Measurements from ENCODE around the gene ENTR1.

ENTR1 gene

GRCh38 chr9:136364942-136365774 lies 45.3 kb downstream of the ENTR1 start:
- no peaks in the 10 kb centered on the region for H3K9me3 Mint-ChIP-seq
- ATAC-seq (replicated peaks) (no peak), DNase-seq (no peak)
- no peak overlapping the region for H3K4me3 Mint-ChIP-seq
- peaks cover 0 to 6% of the 10 kb centered on the region in 2 donors for H3K27me3 Mint-ChIP-seq
- peak overlapping the region; percentile 69 for H3K27ac Mint-ChIP-seq
- peaks cover 10 to 39% of the 10 kb centered on the region in 2 donors for H3K4me1 Mint-ChIP-seq
- peaks cover 22 to 40% of the 10 kb centered on the region in 2 donors for H3K36me3 Mint-ChIP-seq

DNA sequence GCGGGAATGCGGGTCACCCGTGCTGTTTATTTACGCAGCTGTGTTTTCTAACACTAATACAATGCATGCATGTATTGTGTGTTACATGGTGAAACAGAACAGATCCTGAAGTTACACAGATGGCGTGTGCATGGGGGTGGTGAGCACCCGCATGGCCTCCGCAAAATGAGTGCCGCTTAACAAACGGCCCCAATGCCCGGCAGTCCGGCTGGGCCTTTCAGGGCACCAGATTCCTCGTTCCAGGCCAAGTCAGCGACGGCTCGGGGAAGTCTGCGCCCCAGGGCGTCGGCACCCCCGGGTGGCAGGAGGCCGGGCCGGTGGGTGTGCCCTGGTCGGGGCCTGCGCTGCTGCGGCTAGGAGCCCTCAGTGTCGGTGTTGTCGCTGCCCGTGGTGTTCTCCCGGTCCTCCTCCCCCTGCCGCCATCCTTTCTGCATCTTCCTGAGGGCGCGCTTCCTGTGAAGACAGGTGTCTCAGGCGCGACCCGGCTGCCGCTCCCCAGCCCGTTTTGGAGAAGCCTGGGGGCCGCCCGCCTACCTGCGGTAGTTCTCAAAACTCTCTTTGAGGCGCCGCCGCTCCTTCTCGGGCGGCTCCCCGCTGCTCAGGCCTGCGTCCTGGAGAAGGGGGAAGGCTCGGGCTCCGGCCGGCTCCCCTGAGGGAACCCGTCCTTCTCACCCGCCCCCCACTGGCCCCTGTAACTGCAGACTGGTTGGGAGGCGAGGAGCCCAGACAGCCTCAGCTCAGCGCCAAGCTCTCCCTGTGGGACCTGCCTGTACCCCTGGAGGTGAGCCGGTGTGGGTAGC lies 46.3 kb downstream of the ENTR1 start:
- H3K4me3 Mint-ChIP-seq, result peak overlapping the region; percentile 63 to 94
- H3K27ac Mint-ChIP-seq, result peak overlapping the region; percentile 77
- H3K4me1 Mint-ChIP-seq, result peaks cover 10 to 39% of the 10 kb centered on the region in 2 donors
- no peak for DNase-seq
- ATAC-seq (replicated peaks), result peak; percentile 1 to 2
- peaks cover 0 to 6% of the 10 kb centered on the region in 2 donors for H3K27me3 Mint-ChIP-seq
- H3K36me3 Mint-ChIP-seq, result peaks cover 19 to 34% of the 10 kb centered on the region in 2 donors
- H3K9me3 Mint-ChIP-seq, result no peaks in the 10 kb centered on the region

DNA sequence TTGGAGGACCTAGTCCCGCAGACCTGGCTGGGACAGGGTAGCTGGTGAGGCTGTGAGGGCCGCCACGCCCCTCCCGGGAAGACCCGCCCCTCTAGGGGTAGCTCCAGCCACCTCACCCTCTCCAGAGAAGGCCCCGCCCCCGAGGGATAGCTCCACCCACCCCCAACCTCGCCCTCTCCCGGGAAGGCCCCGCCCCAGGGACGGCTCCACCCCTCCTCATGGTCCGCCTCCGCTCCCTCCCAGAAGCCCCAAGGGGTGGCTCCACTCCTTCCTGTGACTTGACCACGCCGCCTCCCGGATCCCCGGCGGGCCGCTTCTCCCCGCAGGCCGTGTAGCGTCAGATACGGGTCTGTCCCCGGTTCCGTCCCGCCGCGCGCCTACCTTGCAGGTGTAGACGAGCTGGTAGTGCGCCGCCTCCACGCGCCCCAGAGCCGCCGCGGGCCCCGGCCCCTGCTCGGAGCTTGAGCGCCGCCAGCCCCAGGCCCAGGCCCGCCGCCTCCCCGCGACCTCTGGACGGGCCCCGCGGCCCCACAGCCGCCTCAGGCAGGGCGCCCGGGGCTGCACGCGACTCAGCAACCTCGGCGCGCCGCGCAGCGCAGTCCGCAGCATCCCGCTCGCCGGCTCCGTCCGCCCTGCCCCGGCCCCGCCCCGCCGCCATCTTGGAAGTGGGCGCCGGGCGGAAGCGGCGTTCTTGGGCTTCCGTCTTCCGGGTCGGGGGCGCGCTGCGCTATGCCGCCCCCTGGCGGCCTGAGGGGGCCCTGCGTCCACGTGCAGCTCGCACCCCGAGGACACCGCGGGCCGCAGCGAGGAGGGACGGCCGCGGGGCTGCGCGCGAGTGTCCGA lies 47.1 kb downstream of the ENTR1 start, which contains the start of gene DNLZ:
Gene DNLZ, minus strand, starts transcription at position 639 of the 843 bp plus-strand sequence. Its CDS starts 30 bp downstream, at position 609.
- peak within 1 kb of the TSS; percentile 87 to 94 for H3K4me3 Mint-ChIP-seq
- DNase-seq, result peak; percentile 88

GRCh38 chr9:136362450-136362784 lies 48.0 kb downstream of the ENTR1 start:
- Mint-ChIP-seq H3K9me3 (no peaks in the 10 kb centered on the region), H3K27ac (peak overlapping the region; percentile 96), H3K27me3 (peaks cover 0 to 6% of the 10 kb centered on the region in 2 donors), H3K4me1 (peaks cover 10 to 39% of the 10 kb centered on the region in 2 donors), H3K36me3 (peaks cover 13 to 29% of the 10 kb centered on the region in 2 donors), H3K4me3 (no peak overlapping the region)
- ATAC-seq (replicated peaks) (no peak), DNase-seq (no peak)

More for the DNA sequence above, 47.1 kb downstream of the ENTR1 start, which contains the start of gene DNLZ:
- peaks cover 0 to 6% of the 10 kb centered on the region in 2 donors for H3K27me3 Mint-ChIP-seq
- no peaks in the 10 kb centered on the region for H3K9me3 Mint-ChIP-seq
- peaks cover 20 to 37% of the 10 kb centered on the region in 2 donors for H3K36me3 Mint-ChIP-seq
- peak within 1 kb of the TSS; percentile 96 for H3K27ac Mint-ChIP-seq
- peaks cover 10 to 39% of the 10 kb centered on the region in 2 donors for H3K4me1 Mint-ChIP-seq
- peak; percentile 84 to 86 for ATAC-seq (replicated peaks)

DNA sequence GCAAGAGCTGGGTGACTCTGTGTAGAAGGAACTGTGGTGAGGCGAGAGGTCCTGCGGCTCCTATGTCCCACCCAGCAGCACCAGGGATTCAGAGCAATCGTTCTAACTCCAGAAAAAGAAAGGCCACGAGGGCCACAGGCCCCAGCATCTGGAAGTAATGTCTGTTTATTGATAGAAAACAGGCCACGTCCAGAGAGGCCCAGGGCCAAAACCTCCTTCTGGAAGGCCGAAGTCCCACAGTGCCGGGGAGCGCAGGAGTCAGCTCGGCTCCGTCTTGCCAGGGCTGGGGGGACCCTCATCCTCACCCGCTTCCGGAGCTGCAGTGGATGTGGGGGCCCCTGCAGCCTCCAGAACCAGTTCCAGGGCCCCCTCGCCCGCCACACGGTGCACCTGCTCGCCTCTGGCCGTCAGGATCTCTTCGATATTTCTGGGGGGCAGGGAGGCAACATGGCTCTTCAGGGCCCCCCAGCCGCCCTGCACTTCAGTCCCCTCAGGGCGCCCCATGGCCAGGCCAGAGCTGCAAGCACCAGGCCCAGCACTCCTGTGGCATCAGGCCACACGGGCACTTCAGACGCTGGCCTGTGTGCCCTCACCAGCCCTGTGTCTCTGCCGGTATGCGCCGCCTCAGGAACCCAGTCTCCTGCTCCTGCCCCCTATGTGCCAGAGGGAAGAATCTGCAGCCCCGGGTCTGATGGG lies 48.5 kb downstream of the ENTR1 start:
- ATAC-seq (replicated peaks), result no peak
- Mint-ChIP-seq H3K9me3 (no peaks in the 10 kb centered on the region), H3K4me3 (no peak overlapping the region)

DNA sequence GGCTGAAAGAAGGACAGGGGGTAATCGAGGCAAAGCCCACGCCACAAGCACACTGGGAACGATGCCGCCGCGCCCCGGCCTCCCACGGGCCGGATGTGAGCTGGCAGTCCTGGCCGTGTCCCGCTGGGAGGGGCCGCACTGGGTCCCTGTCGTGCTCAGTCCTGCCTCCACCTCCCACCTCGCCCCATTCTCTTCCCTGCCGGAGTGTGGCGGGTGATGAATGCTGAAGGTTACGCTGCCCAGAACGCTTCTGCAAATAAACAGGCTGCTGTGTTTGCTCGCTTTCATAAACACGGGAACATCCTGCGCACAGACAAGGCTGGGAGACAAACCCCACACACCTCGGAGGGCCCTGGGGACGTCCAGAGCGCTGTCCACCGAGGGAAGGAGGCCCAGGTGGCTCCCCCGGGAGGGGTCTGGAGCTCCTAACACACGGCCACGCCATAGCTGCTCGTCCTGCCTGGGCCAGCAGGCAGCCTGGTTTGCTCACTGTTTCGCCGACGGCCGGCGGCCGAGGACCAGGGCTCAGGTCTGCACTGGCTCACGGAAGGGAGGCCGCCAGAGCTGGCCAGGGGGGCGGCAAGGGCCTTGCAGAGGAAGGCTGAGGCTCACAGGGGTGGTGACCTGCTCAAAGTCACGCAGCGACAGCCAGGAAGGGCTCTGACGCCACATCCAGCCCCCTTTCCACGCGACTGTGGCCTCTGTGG lies 49.2 kb downstream of the ENTR1 start:
- peaks cover 10 to 36% of the 10 kb centered on the region in 2 donors for H3K4me1 Mint-ChIP-seq
- H3K27ac Mint-ChIP-seq, result no peak overlapping the region
- DNase-seq, result no peak
- ATAC-seq (replicated peaks), result no peak
- no peak overlapping the region for H3K4me3 Mint-ChIP-seq
- no peaks in the 10 kb centered on the region for H3K9me3 Mint-ChIP-seq
- peaks cover 0 to 4% of the 10 kb centered on the region in 2 donors for H3K27me3 Mint-ChIP-seq
- peaks cover 16 to 28% of the 10 kb centered on the region in 2 donors for H3K36me3 Mint-ChIP-seq

More for the DNA sequence above, 48.5 kb downstream of the ENTR1 start:
- Mint-ChIP-seq H3K27me3 (peaks cover 0 to 6% of the 10 kb centered on the region in 2 donors), H3K36me3 (peaks cover 13 to 29% of the 10 kb centered on the region in 2 donors), H3K4me1 (peaks cover 10 to 39% of the 10 kb centered on the region in 2 donors), H3K27ac (no peak overlapping the region)
- DNase-seq, result no peak

DNA sequence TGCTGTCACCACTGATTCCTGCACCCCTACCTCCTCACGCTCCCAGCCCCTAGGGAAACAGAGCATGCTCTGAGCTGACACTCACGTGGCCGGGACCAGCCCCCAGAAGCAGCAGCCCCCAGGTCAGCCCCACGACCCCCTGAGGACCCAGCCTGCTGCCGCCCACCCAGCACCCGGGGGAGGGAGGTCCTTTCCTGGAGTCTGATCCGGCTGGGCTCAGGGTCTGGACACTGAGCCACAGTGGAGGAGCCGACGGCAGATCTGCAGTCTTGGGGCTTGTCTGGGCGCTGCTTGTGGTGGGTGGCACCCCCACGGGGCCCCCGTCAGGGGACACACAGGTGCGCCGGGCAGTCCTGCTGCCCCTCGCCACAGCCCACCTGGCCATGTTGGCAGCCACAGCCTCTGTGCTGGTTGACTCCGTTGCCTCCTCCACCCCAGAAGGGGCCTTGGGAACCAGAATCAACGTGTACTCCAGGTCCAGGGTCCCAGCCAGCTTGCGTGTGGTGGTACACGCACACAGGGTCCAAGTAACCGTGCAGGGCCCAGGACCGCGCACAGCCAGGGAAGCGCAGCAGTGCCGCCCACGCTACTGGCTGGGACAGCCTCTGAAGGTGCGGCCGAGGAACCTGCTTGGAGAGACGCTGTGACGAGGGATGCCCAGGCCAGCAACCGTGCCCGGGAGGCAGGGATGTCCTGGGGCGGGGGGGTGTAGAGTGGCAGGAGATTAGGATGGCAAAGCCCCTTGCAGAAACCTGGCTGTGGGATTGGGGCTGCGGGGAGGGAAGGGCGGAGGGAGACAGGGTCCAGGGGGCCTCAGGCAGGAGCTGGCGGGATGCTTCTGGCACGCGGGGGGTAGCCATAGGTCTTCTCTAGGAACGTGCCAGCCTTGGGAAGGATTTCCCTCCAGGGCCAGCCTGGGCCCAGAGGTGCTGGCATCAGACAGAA lies 50.4 kb downstream of the ENTR1 start:
- Mint-ChIP-seq H3K4me3 (no peak overlapping the region), H3K9me3 (no peaks in the 10 kb centered on the region), H3K36me3 (peaks cover 11 to 17% of the 10 kb centered on the region in 2 donors), H3K27me3 (no peaks in the 10 kb centered on the region), H3K4me1 (peaks cover 5 to 27% of the 10 kb centered on the region in 2 donors), H3K27ac (no peak overlapping the region)
- DNase-seq (no peak), ATAC-seq (replicated peaks) (no peak)

DNA sequence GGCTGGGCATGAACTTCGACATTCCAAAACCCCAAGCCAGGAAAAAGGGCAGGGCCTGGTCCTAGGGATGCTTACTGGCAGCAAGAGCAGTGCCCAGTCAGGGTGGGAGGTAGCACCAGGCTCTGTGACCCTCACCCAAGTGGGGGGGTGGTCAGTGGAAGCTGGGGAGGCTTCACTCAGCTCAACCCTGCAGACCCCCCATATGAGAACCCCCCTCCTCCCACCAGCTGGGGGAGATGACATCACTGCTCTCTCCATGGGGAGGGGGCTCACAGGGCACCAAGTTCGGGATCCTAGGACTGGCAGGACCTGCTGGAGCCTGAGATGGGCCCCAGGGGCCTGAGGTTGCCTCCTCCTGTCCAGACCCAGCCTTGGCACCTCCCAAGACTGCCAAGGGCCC lies 51.5 kb downstream of the ENTR1 start:
- peaks cover 11 to 16% of the 10 kb centered on the region in 2 donors for H3K36me3 Mint-ChIP-seq
- DNase-seq, result no peak
- no peak for ATAC-seq (replicated peaks)
- no peaks in the 10 kb centered on the region for H3K27me3 Mint-ChIP-seq
- peaks cover 7 to 26% of the 10 kb centered on the region in 2 donors for H3K4me1 Mint-ChIP-seq
- no peaks in the 10 kb centered on the region for H3K9me3 Mint-ChIP-seq
- H3K27ac Mint-ChIP-seq, result no peak overlapping the region
- H3K4me3 Mint-ChIP-seq, result no peak overlapping the region

GRCh38 chr9:136358016-136358415 lies 52.4 kb downstream of the ENTR1 start:
- DNase-seq, result no peak
- peaks cover 7 to 21% of the 10 kb centered on the region in 2 donors for H3K4me1 Mint-ChIP-seq
- H3K9me3 Mint-ChIP-seq, result no peaks in the 10 kb centered on the region
- H3K27me3 Mint-ChIP-seq, result no peaks in the 10 kb centered on the region
- H3K4me3 Mint-ChIP-seq, result no peak overlapping the region
- H3K27ac Mint-ChIP-seq, result no peak overlapping the region
- no peak for ATAC-seq (replicated peaks)
- H3K36me3 Mint-ChIP-seq, result peaks cover 11 to 16% of the 10 kb centered on the region in 2 donors

DNA sequence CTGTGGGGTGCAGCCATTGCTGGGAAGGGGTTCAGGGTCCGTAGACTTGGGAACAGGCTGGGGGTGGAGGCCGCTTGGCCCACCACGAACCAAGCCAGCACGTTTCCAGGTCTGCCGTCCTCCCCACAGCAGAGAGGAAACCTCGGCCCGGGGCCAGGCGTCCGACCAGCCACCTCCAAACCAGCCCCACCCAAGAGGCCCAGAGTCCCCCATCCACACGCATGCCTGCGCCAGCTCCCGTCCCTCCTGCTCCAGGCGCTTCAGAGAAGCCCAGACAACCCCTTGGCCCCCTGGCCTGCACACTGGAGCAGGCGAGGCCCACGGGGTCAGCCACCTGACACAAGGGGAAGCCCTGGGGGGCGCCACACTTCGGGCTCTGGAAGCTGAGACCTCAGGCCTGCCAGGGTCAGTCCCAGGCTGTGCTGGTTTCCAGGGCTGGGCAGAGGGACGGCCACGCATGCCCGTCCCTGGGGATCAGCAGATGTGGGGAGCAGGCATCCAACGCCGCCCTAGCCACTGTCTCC lies 53.1 kb downstream of the ENTR1 start:
- DNase-seq (no peak), ATAC-seq (replicated peaks) (no peak)
- Mint-ChIP-seq H3K4me1 (peaks cover 5 to 14% of the 10 kb centered on the region in 2 donors), H3K9me3 (no peaks in the 10 kb centered on the region), H3K36me3 (peaks cover 8 to 13% of the 10 kb centered on the region in 2 donors), H3K27ac (no peak overlapping the region), H3K4me3 (no peak overlapping the region), H3K27me3 (no peaks in the 10 kb centered on the region)

GRCh38 chr9:136355616-136356557 lies 54.5 kb downstream of the ENTR1 start:
- Mint-ChIP-seq H3K36me3 (peaks cover 8 to 13% of the 10 kb centered on the region in 2 donors), H3K4me1 (peaks cover 3 to 6% of the 10 kb centered on the region in 2 donors), H3K27me3 (no peaks in the 10 kb centered on the region), H3K4me3 (no peak overlapping the region), H3K27ac (no peak overlapping the region), H3K9me3 (no peaks in the 10 kb centered on the region)
- DNase-seq (no peak), ATAC-seq (replicated peaks) (no peak)
